Measurements from ENCODE around the gene RSPRY1.
A peak's percentile ranks its signal among the peaks of the same experiment; 100 is the strongest.
"Not testable (repeated sequence)": the region's sequence is repeated elsewhere in the genome, so short reads cannot be mapped to it uniquely, and the experiment has no call there.

The RSPRY1 gene

DNA sequence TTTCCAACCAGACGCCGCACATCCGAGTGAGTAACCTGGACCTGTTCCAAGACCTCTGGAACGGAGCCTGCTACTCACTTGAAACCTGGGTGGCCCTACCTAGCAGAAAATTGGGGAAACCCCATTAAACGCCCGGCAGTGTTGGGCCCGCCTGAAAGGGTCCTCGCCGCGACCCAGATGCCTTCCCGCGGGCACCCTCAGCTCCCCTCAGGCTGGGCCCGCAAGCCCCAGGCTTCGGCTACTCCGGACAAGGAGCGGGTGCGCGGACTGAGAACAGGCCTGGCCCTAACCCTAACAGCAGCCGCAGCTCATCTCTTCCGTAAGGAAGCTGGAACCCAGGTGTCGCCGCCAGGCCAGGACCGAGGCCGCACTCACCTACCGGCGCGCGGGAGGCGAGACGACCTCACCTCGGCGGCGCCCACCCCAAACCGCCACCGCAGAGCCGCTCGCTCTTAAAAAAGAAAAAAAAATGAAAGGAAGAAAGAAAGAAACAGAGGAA is 634 bp upstream of the RSPRY1 start:
- no peak for FAIRE-seq
- peak; percentile 24 for DNase-seq (ENCODE audit: insufficient read length, low spot score)

DNA sequence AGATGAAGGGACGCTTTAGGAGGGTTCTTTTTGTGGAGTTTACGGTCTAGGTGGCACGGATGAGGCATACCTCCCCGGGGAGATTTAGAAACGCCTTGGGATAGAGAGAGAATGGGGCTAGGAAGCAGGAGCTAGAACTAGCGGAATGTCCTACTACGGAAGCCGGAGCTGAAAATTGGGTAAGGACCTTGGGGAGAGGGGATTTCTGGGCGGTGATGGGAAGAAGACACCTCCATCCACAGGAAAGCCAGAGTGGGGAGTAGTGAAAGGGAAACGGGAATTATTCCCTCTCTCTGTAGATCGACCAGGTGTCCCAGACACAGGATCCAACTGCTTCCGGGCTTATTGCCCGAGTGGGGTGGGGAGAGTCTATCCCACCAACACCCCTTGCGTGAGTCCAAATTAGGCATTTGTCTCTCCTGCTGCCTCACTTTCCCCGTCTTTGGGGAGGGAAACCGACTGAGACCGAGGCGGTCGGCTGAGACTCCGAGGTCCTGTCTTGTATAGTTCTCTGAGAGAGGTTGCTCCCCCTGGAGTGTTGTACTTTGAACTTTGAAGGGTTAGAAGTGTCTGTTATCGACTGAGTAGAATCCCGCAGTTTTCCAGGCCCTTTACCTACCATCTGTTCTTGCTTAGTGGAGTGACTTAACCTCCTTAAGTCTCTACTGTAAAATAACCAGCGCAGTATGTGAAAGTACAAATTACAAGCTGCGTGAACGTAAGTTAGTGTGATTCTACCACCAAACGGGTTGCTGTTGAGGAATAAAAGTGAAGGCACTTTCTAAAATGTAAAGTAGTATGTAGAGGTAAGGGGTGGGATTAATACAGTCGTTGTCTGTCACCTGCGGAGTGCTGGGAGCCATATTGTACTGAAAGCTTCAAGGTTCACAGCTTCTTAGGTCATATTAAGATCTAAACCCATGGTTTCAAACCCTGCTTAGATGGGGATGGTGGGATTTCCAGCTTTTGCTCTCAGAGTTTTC is 1.0 kb downstream of the RSPRY1 start:
- no peak for FAIRE-seq
- peak; percentile 10 for DNase-seq (ENCODE audit: insufficient read length, low spot score)

DNA sequence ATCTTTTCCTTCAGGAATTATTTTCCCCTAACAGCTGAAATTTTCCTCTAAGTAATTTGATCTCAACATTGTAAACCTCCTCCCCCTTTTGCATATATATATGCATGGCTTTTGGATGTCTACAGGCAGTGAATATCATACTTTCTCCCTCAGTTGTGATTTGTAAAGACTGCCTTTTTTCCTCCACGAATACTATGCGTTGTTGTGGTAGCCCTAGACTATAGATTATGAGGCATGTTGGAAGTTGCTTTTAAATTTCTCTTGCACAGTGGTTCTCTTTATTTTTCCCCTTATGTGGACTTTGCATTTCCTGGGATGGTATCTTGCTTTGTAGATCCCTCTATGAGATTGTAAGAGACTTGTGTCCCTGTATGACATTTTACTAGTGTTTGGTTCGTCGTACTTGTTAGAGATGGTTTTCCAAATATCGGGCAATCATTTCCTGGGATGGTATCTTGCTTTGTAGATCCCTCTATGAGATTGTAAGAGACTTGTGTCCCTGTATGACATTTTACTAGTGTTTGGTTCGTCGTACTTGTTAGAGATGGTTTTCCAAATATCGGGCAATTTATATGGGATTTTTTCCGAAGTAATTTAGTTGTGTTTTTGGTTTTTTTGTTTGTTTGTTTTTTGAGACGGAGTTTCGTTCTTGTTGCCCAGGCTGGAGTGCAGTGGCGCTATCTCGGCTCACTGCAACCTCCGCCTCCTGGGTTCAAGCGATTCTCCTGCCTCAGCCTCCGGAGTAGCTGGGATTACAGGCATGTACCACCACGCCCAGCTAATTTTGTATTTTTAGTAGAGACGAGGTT is 2.0 kb downstream of the RSPRY1 start:
- DNase-seq (ENCODE audit: insufficient read length, low spot score) = not testable (repeated sequence)

DNA sequence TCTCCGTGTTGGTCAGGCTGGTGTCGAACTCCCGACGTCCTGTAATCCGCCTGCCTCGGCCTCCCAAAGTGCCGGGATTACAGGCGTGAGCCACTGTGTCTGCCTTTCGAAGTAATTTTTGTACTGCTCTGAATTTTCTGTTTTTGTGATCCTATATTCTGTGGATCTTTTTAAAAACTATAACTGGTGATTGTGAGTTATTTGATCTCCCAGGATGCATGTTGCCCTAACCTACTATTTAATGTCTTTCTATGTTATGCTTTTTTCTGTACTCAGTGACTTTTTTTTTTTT is 2.5 kb downstream of the RSPRY1 start:
- no peak for FAIRE-seq
- no peak for DNase-seq (ENCODE audit: insufficient read length, low spot score)

More for the DNA sequence above, 2.0 kb downstream of the RSPRY1 start:
- not testable (repeated sequence) for FAIRE-seq

DNA sequence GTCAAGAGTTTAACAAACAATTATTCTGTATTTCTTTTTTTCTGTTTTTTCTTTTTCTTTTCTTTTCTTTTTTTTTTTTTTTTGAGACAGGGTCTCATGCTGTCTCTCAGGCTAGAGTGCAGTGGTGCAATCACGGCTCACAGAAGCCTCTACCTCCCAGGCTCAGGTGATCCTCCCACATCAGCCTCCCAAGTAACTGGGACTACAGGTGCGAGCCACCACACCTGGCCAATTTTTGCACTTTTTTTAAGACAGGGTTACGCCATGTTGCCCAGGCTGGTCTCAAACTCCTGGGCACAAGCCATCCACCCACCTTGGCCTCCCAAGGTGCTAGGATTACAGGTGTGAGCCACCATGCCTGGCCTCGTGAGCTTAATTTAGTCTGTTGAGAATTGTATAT is 3.4 kb downstream of the RSPRY1 start:
- DNase-seq (ENCODE audit: insufficient read length, low spot score); FAIRE-seq: not testable (repeated sequence)

GRCh38 chr16:57190136-57190535 is 4.0 kb downstream of the RSPRY1 start:
- DNase-seq (ENCODE audit: insufficient read length, low spot score) (no peak), FAIRE-seq (no peak)

GRCh38 chr16:57191056-57191571 is 5.0 kb downstream of the RSPRY1 start:
- no peak for FAIRE-seq

DNA sequence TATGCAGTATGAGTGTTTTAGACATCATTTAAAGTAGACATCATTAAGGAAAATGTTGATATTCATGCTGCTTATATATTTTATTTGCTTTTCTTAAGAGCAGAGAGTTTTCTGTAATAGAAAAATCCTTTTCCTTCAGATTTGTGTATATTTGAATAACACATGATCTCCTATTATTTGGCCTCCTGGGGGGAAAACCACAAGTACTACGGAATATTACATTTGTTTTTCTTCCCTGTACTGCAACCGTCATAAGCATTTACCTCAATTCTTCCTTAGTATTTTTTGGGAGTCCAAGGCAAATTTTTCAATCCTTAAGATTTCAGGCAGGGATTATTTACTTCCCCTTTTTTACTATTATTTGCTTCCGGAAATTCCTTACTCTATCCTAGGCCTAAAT is 6.0 kb downstream of the RSPRY1 start:
- no peak for FAIRE-seq
- no peak for DNase-seq (ENCODE audit: insufficient read length, low spot score)

More at GRCh38 chr16:57191056-57191571, 5.0 kb downstream of the RSPRY1 start:
- DNase-seq (ENCODE audit: insufficient read length, low spot score) = peak; percentile 26

DNA sequence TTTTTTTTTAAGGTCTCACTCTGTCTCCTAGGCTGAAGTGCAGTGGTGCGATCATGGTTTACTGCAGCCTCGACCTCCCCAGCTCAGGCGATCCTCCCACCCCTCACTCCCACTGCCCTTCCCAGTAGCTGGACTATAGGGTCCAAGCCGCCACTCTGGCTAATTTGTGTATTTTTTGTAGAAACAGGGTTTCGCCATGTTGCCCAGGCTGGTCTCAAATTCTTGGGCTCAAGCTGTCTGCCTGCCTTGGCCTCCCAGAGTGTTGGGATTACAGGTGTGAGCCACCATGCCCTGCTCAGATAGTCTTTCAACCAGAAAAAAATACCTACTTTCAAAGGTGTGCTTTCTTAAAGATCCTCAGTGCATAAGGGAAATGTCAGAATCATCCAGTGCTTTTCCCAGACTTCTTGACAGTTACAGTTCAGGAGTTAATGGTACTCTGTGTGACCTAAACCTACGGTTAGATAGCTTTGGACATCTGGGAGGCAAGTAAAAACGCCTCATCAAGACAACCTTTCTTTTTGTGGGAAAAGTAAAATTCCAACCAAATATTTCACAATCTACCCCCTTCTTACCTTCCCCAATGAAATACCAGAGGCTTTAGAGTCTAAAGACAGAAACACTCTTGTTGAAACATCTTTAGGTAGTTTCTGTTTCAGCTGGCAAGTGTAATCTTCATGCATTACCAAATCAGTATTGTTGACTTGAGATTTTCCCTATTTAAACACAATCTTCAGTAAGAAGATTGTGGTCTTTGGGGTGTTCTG is 6.8 kb downstream of the RSPRY1 start:
- FAIRE-seq = no peak
- DNase-seq (ENCODE audit: insufficient read length, low spot score) = no peak

GRCh38 chr16:57194512-57194911 is 8.4 kb downstream of the RSPRY1 start:
- DNase-seq (ENCODE audit: insufficient read length, low spot score) = peak; percentile 80
- no peak for FAIRE-seq

GRCh38 chr16:57196286-57196685 is 10.2 kb downstream of the RSPRY1 start:
- FAIRE-seq (no peak), DNase-seq (ENCODE audit: insufficient read length, low spot score) (no peak)

GRCh38 chr16:57196753-57197152 is 10.6 kb downstream of the RSPRY1 start:
- DNase-seq (ENCODE audit: insufficient read length, low spot score) (no peak), FAIRE-seq (no peak)

DNA sequence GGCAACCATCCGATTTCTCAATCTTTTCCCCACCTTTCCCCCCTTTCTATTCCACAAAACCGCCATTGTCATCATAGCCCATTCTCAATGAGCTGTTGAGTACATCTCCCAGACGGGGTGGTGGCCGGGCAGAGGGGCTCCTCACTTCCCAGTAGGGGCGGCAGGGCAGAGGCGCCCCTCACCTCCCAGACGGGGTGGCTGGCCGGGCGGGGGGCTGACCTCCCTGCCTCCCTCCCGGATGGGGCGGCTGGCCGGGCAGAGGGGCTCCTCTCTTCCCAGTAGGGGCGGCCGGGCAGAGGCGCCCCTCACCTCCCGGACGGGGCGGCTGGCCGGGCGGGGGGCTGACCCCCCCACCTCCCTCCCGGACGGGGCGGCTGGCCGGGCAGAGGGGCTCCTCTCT is 14.2 kb downstream of the RSPRY1 start:
- DNase-seq (ENCODE audit: insufficient read length, low spot score); FAIRE-seq: not testable (repeated sequence)

- not testable (repeated sequence) for FAIRE-seq; DNase-seq (ENCODE audit: insufficient read length, low spot score)
Observed at GRCh38 chr16:57200926-57201325, 14.8 kb downstream of the RSPRY1 start.

GRCh38 chr16:57202095-57202886 is 16.2 kb downstream of the RSPRY1 start:
- DNase-seq (ENCODE audit: insufficient read length, low spot score) (no peak), FAIRE-seq (no peak)

GRCh38 chr16:57203451-57203850 is 17.3 kb downstream of the RSPRY1 start:
- DNase-seq (ENCODE audit: insufficient read length, low spot score) (no peak), FAIRE-seq (no peak)

DNA sequence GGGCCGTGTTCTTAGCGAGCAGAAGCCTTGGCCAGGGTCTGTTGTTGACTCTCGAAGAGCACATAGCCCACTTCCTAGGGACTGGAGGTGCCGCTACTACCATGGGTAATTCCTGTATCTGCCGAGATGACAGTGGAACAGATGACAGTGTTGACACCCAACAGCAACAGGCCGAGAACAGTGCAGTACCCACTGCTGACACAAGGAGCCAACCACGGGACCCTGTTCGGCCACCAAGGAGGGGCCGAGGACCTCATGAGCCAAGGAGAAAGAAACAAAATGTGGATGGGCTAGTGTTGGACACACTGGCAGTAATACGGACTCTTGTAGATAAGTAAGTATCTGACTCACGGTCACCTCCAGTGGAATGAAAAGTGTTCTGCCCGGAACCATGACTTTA is 18.5 kb downstream of the RSPRY1 start:
- peak; percentile 54 for FAIRE-seq
- no peak for DNase-seq (ENCODE audit: insufficient read length, low spot score)

- DNase-seq (ENCODE audit: insufficient read length, low spot score) (no peak), FAIRE-seq (no peak)
Observed at GRCh38 chr16:57208926-57209325, 22.8 kb downstream of the RSPRY1 start.

DNA sequence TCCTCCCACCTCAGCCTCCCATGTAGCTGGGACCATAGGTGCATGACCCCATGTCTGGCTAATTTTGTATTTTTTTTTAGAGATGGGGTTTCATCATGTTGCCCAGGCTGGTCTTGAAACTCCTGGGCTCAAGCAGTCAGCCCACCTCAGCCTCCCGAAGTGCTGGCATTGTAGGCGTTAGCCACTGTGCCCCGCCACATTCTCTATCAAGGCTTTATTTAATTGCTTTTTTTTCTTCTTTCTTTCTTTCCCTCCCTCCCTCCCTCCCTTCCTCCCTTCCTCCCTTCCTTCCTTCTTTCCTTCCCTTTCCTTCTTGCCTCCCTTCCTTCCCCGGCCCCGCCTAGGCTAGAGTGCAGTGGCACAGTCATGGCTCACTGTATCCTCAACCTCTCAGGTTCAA is 23.7 kb downstream of the RSPRY1 start:
- DNase-seq (ENCODE audit: insufficient read length, low spot score) (no peak), FAIRE-seq (no peak)

DNA sequence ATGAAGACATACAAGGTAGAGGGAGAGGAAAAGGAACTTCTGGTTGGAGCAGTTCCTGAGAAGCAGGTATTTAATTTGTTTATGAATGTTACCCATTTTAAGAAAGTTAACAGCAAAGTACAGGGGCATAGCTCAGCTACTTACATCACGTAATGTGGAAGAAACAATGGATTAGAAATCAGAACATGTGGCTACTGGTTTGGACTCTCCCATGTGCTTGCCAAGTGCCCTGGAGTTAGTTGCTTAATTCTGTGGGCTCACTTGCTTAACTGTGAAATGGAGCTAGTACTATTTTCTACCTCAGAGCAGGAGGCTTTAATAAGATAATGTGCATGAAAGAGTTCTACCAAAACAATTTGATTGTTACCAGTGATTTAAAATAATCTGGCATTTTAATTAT is 27.3 kb downstream of the RSPRY1 start:
- no peak for DNase-seq (ENCODE audit: insufficient read length, low spot score)
- no peak for FAIRE-seq

All from HTR-8/SVneo (cell line).